Vagina (tissue), 2 donors: ENCODE results near the gene SLC5A1.

ENCODE experiments used
- POLR2A ChIP-seq, 2 donors: fragments of 450-650 bp; IDR thresholded peaks; one replicate each; pipeline ENCODE4 v1.6.1; 2017; ENCODE audit warnings: antibody characterized with exemption in 2 of 2, mild to moderate bottlenecking in 2 of 2, moderate library complexity in 2 of 2
- POLR2AphosphoS5 ChIP-seq, 2 donors: sonication (generic); formaldehyde crosslinking; IDR thresholded peaks; one replicate each; pipeline ENCODE4 v1.9.0; 2017; ENCODE audit warnings: antibody characterized with exemption in 2 of 2, mild to moderate bottlenecking in 2 of 2, low read depth in 1 of 2; ENCODE audit not compliant: insufficient read depth in 1 of 2
- TF ChIP-seq, protein P1 (sequence below), 3 experiments: fragments of 450-650 bp in 2 of 3; fragments of 200-600 bp in 1 of 3; sonication (generic) in 1 of 3; IDR thresholded peaks; one replicate each; pipeline ENCODE4 v1.5.1; 2017 to 2019; ENCODE audit warnings: antibody characterized with exemption in 3 of 3, mild to moderate bottlenecking in 2 of 3, moderate library complexity in 2 of 3

- TF ChIP-seq POLR2A (IDR thresholded peaks at IDR 0.05) (no peak), POLR2AphosphoS5 (IDR thresholded peaks at IDR 0.05; ENCODE audit: insufficient read depth in 1 of 2, low read depth in 1 of 2) (no peak)
- TF ChIP-seq, protein P1, sequence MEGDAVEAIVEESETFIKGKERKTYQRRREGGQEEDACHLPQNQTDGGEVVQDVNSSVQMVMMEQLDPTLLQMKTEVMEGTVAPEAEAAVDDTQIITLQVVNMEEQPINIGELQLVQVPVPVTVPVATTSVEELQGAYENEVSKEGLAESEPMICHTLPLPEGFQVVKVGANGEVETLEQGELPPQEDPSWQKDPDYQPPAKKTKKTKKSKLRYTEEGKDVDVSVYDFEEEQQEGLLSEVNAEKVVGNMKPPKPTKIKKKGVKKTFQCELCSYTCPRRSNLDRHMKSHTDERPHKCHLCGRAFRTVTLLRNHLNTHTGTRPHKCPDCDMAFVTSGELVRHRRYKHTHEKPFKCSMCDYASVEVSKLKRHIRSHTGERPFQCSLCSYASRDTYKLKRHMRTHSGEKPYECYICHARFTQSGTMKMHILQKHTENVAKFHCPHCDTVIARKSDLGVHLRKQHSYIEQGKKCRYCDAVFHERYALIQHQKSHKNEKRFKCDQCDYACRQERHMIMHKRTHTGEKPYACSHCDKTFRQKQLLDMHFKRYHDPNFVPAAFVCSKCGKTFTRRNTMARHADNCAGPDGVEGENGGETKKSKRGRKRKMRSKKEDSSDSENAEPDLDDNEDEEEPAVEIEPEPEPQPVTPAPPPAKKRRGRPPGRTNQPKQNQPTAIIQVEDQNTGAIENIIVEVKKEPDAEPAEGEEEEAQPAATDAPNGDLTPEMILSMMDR (IDR thresholded peaks at IDR 0.05): no peak
These were observed 12.4 kb upstream of the SLC5A1 start for GRCh38 chr22:32030518-32031247.
